ENCODE measurements around the gene MYO3B. TPM values are rescaled to one million over a fixed set of nuclear protein-coding genes. Genes with fewer than 3 reads are reported as not detected.
A peak's percentile ranks its signal among the peaks of the same experiment; 100 is the strongest.
"Not testable (repeated sequence)": the region's sequence is repeated elsewhere in the genome, so short reads cannot be mapped to it uniquely, and the experiment has no call there.

MYO3B gene
- total RNA-seq, 1 experiment from 2014 or later: 0.09 TPM

DNA sequence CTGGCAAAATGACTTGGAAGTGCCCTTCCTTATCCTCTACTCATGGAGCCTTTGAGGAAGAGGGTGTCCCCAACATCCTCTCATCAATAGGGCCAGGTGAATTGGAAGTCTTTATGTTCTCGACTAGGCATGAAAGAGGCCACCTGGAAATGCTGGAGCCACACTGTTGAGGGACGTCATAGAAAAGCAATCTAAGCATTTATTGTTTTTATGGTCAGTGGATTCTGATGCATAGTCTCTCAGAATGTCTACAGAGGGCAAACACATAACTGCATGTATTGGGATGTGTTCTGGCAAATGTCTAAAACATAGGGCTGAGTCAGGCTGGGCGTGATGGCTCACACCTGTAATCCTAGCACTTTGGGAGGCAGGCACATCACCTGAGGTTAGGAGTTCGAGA is 290.6 kb downstream of the MYO3B start:
- H3K4me3 ChIP-seq (ENCODE audit: low read depth, low read length): no peak overlapping the region
- BruUV-seq (replicated peaks): no TSS peak

DNA sequence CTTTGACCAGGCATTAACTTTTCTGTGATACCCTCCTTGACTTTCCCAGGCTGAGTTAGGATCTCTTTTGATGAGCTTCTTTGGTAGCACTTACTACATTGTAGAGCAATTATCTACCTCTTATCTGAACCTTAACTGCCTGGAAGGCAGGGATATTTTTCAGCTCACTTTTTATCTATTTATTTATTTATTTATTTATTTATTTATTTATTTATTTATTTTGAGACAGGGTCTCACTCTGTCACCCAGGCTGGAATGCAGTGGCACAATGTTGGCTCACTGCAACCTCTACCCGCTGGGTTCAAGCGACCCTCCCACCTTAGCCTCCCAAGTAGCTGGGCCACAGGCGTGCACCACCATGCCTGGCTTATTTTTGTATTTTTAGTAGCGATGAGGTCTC is 294.6 kb downstream of the MYO3B start:
- H3K4me3 ChIP-seq (ENCODE audit: low read depth, low read length); H3K36me3 Mint-ChIP-seq (ENCODE audit: insufficient read depth, unreplicated experiment); BruUV-seq (replicated peaks); CTCF ChIA-PET; H3K4me3 Mint-ChIP-seq (ENCODE audit: unreplicated experiment); H3K36me3 ChIP-seq (ENCODE audit: control insufficient read depth, insufficient read depth, low read length); intact Hi-C loops (cut with micrococcal nuclease; ENCODE audit: unreplicated experiment); H3K9me3 ChIP-seq; H3K9me3 Mint-ChIP-seq (ENCODE audit: unreplicated experiment); H3K27me3 ChIP-seq (replicated peaks; ENCODE audit: control insufficient read depth, insufficient read depth, low read length); POLR2A ChIA-PET; H3K27ac Mint-ChIP-seq (ENCODE audit: unreplicated experiment); DNase-seq; H3K27me3 Mint-ChIP-seq (ENCODE audit: insufficient read depth, unreplicated experiment): not testable (repeated sequence)
- peaks cover 15% of the 10 kb centered on the region for H3K4me1 ChIP-seq
- peaks cover 35% of the 10 kb centered on the region for H3K4me1 Mint-ChIP-seq (ENCODE audit: low read depth, unreplicated experiment)

More for the DNA sequence above, 290.6 kb downstream of the MYO3B start:
- no peak overlapping the region for H3K27ac Mint-ChIP-seq (ENCODE audit: unreplicated experiment)
- no peaks in the 10 kb centered on the region for H3K36me3 ChIP-seq (ENCODE audit: control insufficient read depth, insufficient read depth, low read length)
- no peaks in the 10 kb centered on the region for H3K36me3 Mint-ChIP-seq (ENCODE audit: insufficient read depth, unreplicated experiment)
- no peak for DNase-seq
- CTCF ChIA-PET: no interaction called here
- H3K27me3 Mint-ChIP-seq (ENCODE audit: insufficient read depth, unreplicated experiment): no peaks in the 10 kb centered on the region
- TF ChIP-seq CTCF (IDR thresholded peaks at IDR 0.05; ENCODE audit: insufficient read depth in 1 of 2, low read depth in 1 of 2, low read length in 1 of 2, severe bottlenecking in 1 of 2, unreplicated experiment in 1 of 2): no peak
- intact Hi-C loops (cut with micrococcal nuclease; ENCODE audit: unreplicated experiment): no loop called here
- no peak overlapping the region for H3K4me3 Mint-ChIP-seq (ENCODE audit: unreplicated experiment)
- peaks cover 14% of the 10 kb centered on the region for H3K4me1 Mint-ChIP-seq (ENCODE audit: low read depth, unreplicated experiment)
- no peaks in the 10 kb centered on the region; the same call in none of the 2 replicates for H3K4me1 ChIP-seq
- POLR2A ChIA-PET: no interaction called here
- no peaks in the 10 kb centered on the region for H3K9me3 Mint-ChIP-seq (ENCODE audit: unreplicated experiment)
- no peaks in the 10 kb centered on the region for H3K27me3 ChIP-seq (replicated peaks; ENCODE audit: control insufficient read depth, insufficient read depth, low read length)
- H3K9me3 ChIP-seq: no peaks in the 10 kb centered on the region

GRCh38 chr2:170475878-170476277 is 297.9 kb downstream of the MYO3B start:
- no peaks in the 10 kb centered on the region for H3K9me3 ChIP-seq
- Mint-ChIP-seq H3K27ac (ENCODE audit: unreplicated experiment) (peak overlapping the region; percentile 21), H3K27me3 (ENCODE audit: insufficient read depth, unreplicated experiment) (no peaks in the 10 kb centered on the region), H3K4me3 (ENCODE audit: unreplicated experiment) (no peak overlapping the region), H3K4me1 (ENCODE audit: low read depth, unreplicated experiment) (peaks cover 24% of the 10 kb centered on the region), H3K36me3 (ENCODE audit: insufficient read depth, unreplicated experiment) (no peaks in the 10 kb centered on the region), H3K9me3 (ENCODE audit: unreplicated experiment) (peaks cover 9% of the 10 kb centered on the region)
- no TSS peak for BruUV-seq (replicated peaks)
- intact Hi-C loops (cut with micrococcal nuclease; ENCODE audit: unreplicated experiment): loop anchor here (2.0 kb wide), 1 partner anchor 19 kb away; no protein-coding TSS in a partner anchor
- H3K27me3 ChIP-seq (replicated peaks; ENCODE audit: control insufficient read depth, insufficient read depth, low read length): no peaks in the 10 kb centered on the region
- H3K4me1 ChIP-seq: peaks cover 15% of the 10 kb centered on the region
- H3K4me3 ChIP-seq (ENCODE audit: low read depth, low read length): no peak overlapping the region
- POLR2A ChIA-PET: no interaction called here
- DNase-seq: peak; percentile 66 to 78
- CTCF ChIA-PET: no interaction called here
- no peaks in the 10 kb centered on the region for H3K36me3 ChIP-seq (ENCODE audit: control insufficient read depth, insufficient read depth, low read length)
- no peak for TF ChIP-seq CTCF (IDR thresholded peaks at IDR 0.05; ENCODE audit: insufficient read depth in 1 of 2, low read depth in 1 of 2, low read length in 1 of 2, severe bottlenecking in 1 of 2, unreplicated experiment in 1 of 2)

- H3K4me3 ChIP-seq (ENCODE audit: low read depth, low read length): no peak overlapping the region
- H3K4me3 Mint-ChIP-seq (ENCODE audit: unreplicated experiment): no peak overlapping the region
- no peaks in the 10 kb centered on the region for H3K27me3 Mint-ChIP-seq (ENCODE audit: insufficient read depth, unreplicated experiment)
- CTCF ChIA-PET: no interaction called here
- no peak for TF ChIP-seq CTCF (IDR thresholded peaks at IDR 0.05; ENCODE audit: insufficient read depth in 1 of 2, low read depth in 1 of 2, low read length in 1 of 2, severe bottlenecking in 1 of 2, unreplicated experiment in 1 of 2)
- no peaks in the 10 kb centered on the region for H3K27me3 ChIP-seq (replicated peaks; ENCODE audit: control insufficient read depth, insufficient read depth, low read length)
- POLR2A ChIA-PET: no interaction called here
- H3K36me3 ChIP-seq (ENCODE audit: control insufficient read depth, insufficient read depth, low read length): no peaks in the 10 kb centered on the region
- H3K9me3 ChIP-seq: no peaks in the 10 kb centered on the region
- no peaks in the 10 kb centered on the region for H3K36me3 Mint-ChIP-seq (ENCODE audit: insufficient read depth, unreplicated experiment)
- no TSS peak for BruUV-seq (replicated peaks)
- H3K4me1 Mint-ChIP-seq (ENCODE audit: low read depth, unreplicated experiment): peaks cover 24% of the 10 kb centered on the region
- intact Hi-C loops (cut with micrococcal nuclease; ENCODE audit: unreplicated experiment): loop anchor here (2.0 kb wide), 1 partner anchor 21 kb away; no protein-coding TSS in a partner anchor
- H3K4me1 ChIP-seq: peaks cover 15% of the 10 kb centered on the region
- no peak for DNase-seq
- H3K9me3 Mint-ChIP-seq (ENCODE audit: unreplicated experiment): peaks cover 9% of the 10 kb centered on the region
- no peak overlapping the region for H3K27ac Mint-ChIP-seq (ENCODE audit: unreplicated experiment)
Measured at GRCh38 chr2:170477630-170478029, 299.7 kb downstream of the MYO3B start.

All from Caco-2 (cell line).